Lower lobe of right lung (tissue), 2 donors: ENCODE measurements around the gene NSMCE4A. TPM values are rescaled to one million over a fixed set of nuclear protein-coding genes. Genes with fewer than 3 reads are reported as not detected.

Source experiments
- ATAC-seq, 2 donors: fragments of 200-7000 bp; cut with Tn5 transposase; one replicate each; pipeline ENCODE4 v1.9.1; 2020 to 2022; ENCODE audit warnings: mild to moderate bottlenecking in 2 of 2, moderate library complexity in 2 of 2
- DNase-seq: peaks from one replicate; pipeline ENCODE4 v3.0.0-alpha.2; 2020
- H3K27ac ChIP-seq: fragments of 200-600 bp; one replicate; pipeline ENCODE4 v1.8.0; 2022
- H3K27me3 ChIP-seq: fragments of 200-600 bp; one replicate; pipeline ENCODE4 v1.8.0; 2022; ENCODE audit warnings: low read depth
- H3K36me3 ChIP-seq: fragments of 200-600 bp; one replicate; pipeline ENCODE4 v1.8.0; 2022; ENCODE audit warnings: mild to moderate bottlenecking
- H3K4me1 ChIP-seq: fragments of 200-600 bp; one replicate; pipeline ENCODE4 v1.8.0; 2022
- H3K4me3 ChIP-seq: fragments of 200-600 bp; one replicate; pipeline ENCODE4 v1.8.0; 2022; ENCODE audit warnings: mild to moderate bottlenecking
- H3K9me3 ChIP-seq: fragments of 200-600 bp; one replicate; pipeline ENCODE4 v1.8.0; 2022
- intact Hi-C: fragments of 100-400 bp; cut with DNase I; formaldehyde crosslinking; loops from one replicate; pipeline ENCODE4 v1.11.0; 2022
- total RNA-seq: library from RNA; stranded (reverse); fragmentation: NEBNext Ultra II Directional; extraction: Animal tissue kit (Norgen Biotek cat#: 25700); gene quantifications from one replicate; pipeline ENCODE4 v1.2.1, GENCODE V29; 2021
- TF ChIP-seq, protein P1 (sequence below): fragments of 200-600 bp; IDR thresholded peaks from one replicate; pipeline ENCODE4 v1.8.0; 2022; ENCODE audit warnings: antibody characterized with exemption, mild to moderate bottlenecking
- donor health status: DM: no; HTN: yes; CAD: no; lungs with severe emphysema.

NSMCE4A gene
- total RNA-seq, 1 donor from 2014 or later: 37.1 TPM

DNA sequence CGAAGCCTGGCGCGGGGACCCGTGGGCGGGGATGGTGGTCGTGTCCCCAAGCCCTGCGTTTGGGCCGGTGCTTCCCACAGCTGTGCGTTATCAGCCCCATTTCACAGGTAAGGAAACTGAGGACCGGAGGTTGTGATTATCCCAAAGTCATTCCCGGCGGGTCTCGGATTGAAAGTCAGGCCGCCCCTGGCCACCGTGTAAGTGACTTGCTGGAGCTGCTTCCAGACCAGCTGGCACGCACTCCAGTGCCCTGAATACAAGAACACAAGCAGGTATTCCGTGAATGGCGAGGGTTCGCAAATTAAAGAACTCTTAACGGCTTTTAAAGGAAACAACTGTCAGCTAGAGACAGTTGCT lies 46.5 kb downstream of the NSMCE4A start:
- TF ChIP-seq, protein P1, sequence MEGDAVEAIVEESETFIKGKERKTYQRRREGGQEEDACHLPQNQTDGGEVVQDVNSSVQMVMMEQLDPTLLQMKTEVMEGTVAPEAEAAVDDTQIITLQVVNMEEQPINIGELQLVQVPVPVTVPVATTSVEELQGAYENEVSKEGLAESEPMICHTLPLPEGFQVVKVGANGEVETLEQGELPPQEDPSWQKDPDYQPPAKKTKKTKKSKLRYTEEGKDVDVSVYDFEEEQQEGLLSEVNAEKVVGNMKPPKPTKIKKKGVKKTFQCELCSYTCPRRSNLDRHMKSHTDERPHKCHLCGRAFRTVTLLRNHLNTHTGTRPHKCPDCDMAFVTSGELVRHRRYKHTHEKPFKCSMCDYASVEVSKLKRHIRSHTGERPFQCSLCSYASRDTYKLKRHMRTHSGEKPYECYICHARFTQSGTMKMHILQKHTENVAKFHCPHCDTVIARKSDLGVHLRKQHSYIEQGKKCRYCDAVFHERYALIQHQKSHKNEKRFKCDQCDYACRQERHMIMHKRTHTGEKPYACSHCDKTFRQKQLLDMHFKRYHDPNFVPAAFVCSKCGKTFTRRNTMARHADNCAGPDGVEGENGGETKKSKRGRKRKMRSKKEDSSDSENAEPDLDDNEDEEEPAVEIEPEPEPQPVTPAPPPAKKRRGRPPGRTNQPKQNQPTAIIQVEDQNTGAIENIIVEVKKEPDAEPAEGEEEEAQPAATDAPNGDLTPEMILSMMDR: no peak
- intact Hi-C loops: no loop called here
- Histone ChIP-seq H3K27ac (peak overlapping the region; percentile 99), H3K36me3 (no peaks in the 10 kb centered on the region), H3K4me3 (peak overlapping the region; percentile 93), H3K27me3 (no peaks in the 10 kb centered on the region), H3K9me3 (no peaks in the 10 kb centered on the region), H3K4me1 (peaks cover 17% of the 10 kb centered on the region)
- no peak for DNase-seq
- peak; percentile 23 to 34 for ATAC-seq

DNA sequence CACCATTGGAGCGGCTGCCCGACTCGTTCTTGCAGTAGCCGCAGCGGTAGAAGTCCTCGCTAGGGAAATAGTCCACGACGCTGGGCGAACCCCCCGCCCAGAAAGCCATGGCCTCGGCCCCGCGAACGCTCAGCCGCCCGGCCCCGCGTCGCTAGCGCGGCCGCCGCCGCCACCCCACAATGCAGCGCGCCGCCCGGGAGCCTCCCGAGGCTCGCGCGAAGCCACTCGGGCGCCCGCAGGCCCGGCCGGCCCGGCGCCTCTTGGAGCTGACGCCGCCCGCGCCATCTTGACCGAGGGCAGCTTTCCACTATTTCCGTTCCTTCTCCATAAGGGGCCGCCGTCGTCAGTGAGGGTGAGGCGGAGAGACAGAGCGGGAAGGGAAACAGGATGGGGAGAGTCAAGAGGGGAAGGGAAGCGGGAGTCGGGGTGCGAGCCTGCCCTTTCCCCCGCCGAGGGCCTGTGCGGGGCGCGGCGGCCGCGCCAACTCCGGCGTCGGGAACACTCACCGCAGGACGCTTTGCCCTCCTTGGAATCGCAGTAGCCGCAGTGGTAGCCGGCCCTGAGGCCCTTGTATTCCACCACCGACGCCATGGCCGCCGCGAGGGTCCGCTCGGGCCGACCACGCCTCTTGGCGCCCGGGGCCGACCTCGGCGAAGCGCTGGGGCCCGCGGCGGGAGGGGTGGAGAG lies 47.0 kb downstream of the NSMCE4A start, which contains the start of gene ATE1:
Gene ATE1, minus strand, starts transcription at position 191 of the 687 bp plus-strand sequence. Its CDS starts 82 bp downstream, at position 109.
- H3K9me3 ChIP-seq: no peaks in the 10 kb centered on the region
- intact Hi-C loops: no loop called here
- H3K4me1 ChIP-seq: peaks cover 17% of the 10 kb centered on the region
- no peaks in the 10 kb centered on the region for H3K27me3 ChIP-seq
- ATAC-seq: peak; percentile 98 to 99
- peak within 1 kb of the TSS; percentile 99 for H3K27ac ChIP-seq
- H3K4me3 ChIP-seq: peak within 1 kb of the TSS; percentile 93
- TF ChIP-seq, protein P1: no peak
- DNase-seq: peak; percentile 93
- peaks cover 5% of the 10 kb centered on the region for H3K36me3 ChIP-seq

DNA sequence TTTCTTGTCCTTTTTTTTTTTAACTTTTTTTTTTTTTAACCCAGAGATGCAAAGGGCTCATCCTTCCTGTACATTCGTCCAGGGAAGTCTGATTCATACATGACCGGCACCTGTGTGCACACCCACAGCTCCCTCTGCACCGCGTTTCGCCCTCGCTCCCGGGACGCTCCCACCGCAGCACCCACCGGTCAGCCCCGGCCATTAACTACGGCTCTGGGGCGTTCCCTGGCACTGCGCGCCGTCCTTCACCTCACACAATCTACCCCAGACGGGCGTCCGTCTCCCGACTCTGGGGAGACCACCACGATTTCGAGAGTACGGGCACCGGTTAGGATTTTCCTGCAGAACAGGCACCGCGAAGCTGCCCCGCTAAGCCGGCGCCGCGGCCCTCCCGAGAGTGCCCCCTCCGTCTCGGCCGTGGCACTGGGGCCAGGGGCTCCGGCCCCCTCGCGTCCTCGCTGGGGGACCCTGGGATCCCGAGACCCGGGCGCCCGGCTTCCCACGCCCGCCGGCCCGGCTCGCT lies 47.6 kb downstream of the NSMCE4A start:
- DNase-seq: peak; percentile 68
- H3K4me1 ChIP-seq: peaks cover 17% of the 10 kb centered on the region
- ATAC-seq: peak; percentile 66 to 73
- H3K9me3 ChIP-seq: no peaks in the 10 kb centered on the region
- H3K27me3 ChIP-seq: no peaks in the 10 kb centered on the region
- H3K36me3 ChIP-seq: peaks cover 8% of the 10 kb centered on the region
- peak overlapping the region; percentile 93 for H3K4me3 ChIP-seq
- H3K27ac ChIP-seq: peak overlapping the region; percentile 99
- intact Hi-C loops: no loop called here
- TF ChIP-seq, protein P1: no peak

DNA sequence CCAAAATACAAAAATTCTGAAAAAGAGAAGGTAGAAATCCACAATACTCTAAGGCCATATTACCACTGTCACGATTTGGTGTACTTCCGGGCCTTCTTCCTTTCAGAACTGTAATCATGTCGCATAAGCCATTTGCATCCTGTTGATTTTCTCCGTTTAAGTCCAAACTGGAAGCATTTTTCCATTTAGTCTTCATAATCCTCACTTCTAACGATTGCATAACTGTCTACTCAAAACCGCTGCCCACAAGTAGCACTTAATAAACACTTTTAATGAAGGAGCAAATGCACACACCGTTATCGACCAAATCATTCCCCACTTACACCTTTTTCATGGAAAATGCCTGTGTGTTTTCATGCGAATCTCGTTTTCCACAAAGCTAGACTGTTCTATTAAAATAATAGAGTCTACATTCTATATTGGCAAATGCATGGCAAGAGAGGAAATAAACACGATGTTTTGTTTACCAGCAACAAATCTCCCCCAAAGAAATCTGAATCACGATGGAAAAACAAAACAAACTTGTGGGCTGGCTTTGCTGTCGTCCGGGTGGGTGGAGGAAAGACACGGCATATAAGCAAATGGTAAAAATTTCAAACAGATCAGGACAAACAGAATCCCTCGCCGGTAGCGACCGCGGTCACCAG lies 48.2 kb downstream of the NSMCE4A start:
- DNase-seq: no peak
- Histone ChIP-seq H3K27ac (peak overlapping the region; percentile 99), H3K4me3 (peak overlapping the region; percentile 93), H3K4me1 (peaks cover 17% of the 10 kb centered on the region), H3K9me3 (no peaks in the 10 kb centered on the region), H3K36me3 (peaks cover 8% of the 10 kb centered on the region), H3K27me3 (no peaks in the 10 kb centered on the region)
- TF ChIP-seq, protein P1: no peak
- no peak for ATAC-seq
- intact Hi-C loops: no loop called here

DNA sequence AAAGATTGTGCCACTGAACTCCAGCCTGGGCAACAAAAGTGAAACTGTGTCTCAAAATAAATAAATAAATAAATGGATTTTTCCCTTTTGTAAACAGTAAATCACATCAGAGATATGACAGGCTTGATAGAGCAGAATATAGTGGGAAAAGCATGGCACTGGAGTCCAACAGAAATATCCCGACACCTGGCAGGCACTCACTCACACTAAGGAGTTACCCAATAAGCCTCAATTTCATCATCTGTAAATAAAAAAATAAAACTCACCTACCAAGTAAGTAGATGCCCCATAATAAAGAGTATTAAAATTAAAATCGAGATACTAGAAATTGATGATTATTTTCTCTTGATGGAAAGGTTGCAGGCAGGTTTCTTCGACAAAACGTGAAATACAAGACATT lies 48.9 kb downstream of the NSMCE4A start:
- intact Hi-C loops: no loop called here
- ATAC-seq: no peak
- Histone ChIP-seq H3K4me3 (peak overlapping the region; percentile 93), H3K9me3 (no peaks in the 10 kb centered on the region), H3K4me1 (peaks cover 17% of the 10 kb centered on the region), H3K36me3 (peaks cover 14% of the 10 kb centered on the region), H3K27ac (peak overlapping the region; percentile 99), H3K27me3 (no peaks in the 10 kb centered on the region)
- TF ChIP-seq, protein P1: no peak
- DNase-seq: no peak
